Lung (tissue), 12 donors: ENCODE measurements around the gene PIAS3. TPM values are rescaled to one million over a fixed set of nuclear protein-coding genes. Genes with fewer than 3 reads are reported as not detected.

Experiments used
- ATAC-seq: fragments of 200-7000 bp; cut with Tn5 transposase; one replicate; pipeline ENCODE4 v1.9.1; 2020; ENCODE audit warnings: moderate number of reproducible peaks; ENCODE audit not compliant: insufficient read depth, low FRiP score
- DNase-seq, 3 donors: peaks; one replicate each; pipeline ENCODE4 v3.0.0-alpha.2; 2013 to 2017
- H3K27ac ChIP-seq, 2 donors: one replicate each; pipeline ENCODE4 v1.5.1; 2013; ENCODE audit warnings: mild to moderate bottlenecking in 2 of 2, moderate library complexity in 2 of 2, control low read depth in 1 of 2, inconsistent platforms in 1 of 2, low read depth in 1 of 2, low read length in 1 of 2
- H3K27me3 ChIP-seq, 3 donors: one replicate each; pipeline ENCODE4 v1.5.1; 2013; ENCODE audit warnings: low read length in 2 of 3; ENCODE audit not compliant: control insufficient read depth in 3 of 3, insufficient read depth in 3 of 3
- H3K36me3 ChIP-seq, 4 donors: one replicate each; pipeline ENCODE4 v1.5.1; 2013; ENCODE audit warnings: low read length in 4 of 4, mild to moderate bottlenecking in 1 of 4, moderate library complexity in 1 of 4; ENCODE audit not compliant: control insufficient read depth in 4 of 4, insufficient read depth in 4 of 4
- H3K4me1 ChIP-seq, 5 donors: one replicate each; pipeline ENCODE4 v1.5.1; 2013; ENCODE audit warnings: low read length in 5 of 5, mild to moderate bottlenecking in 2 of 5, moderate library complexity in 1 of 5; ENCODE audit not compliant: control insufficient read depth in 5 of 5, insufficient read depth in 5 of 5
- H3K4me3 ChIP-seq: one replicate; pipeline ENCODE4 v1.5.1; 2013; ENCODE audit warnings: mild to moderate bottlenecking, control low read depth, moderate library complexity
- H3K9ac ChIP-seq, 2 donors: one replicate each; pipeline ENCODE4 v1.5.1; 2013; ENCODE audit warnings: low read length in 2 of 2, control low read depth in 1 of 2; ENCODE audit not compliant: insufficient read depth in 1 of 2
- H3K9me3 ChIP-seq, 4 donors: one replicate each; pipeline ENCODE4 v1.5.1; 2013; ENCODE audit warnings: low read length in 3 of 4, mild to moderate bottlenecking in 1 of 4, moderate library complexity in 1 of 4; ENCODE audit not compliant: control insufficient read depth in 4 of 4, insufficient read depth in 3 of 4
- CTCF ChIP-seq: IDR thresholded peaks from 2 replicates; pipeline ENCODE4 v1.5.1; 2012; ENCODE audit warnings: mild to moderate bottlenecking; ENCODE audit errors: control extremely low read depth, extremely low read depth
- WGBS, 2 donors: extraction: QIAGEN DNeasy Blood & Tissue Kit; methylation state at CpG; one replicate each; pipeline ENCODE4 v1.1.7; 2013; 5-methylcytosine and 5-hydroxymethylcytosine counted together
- polyA plus RNA-seq, 2 donors: library from polyadenylated mRNA; stranded (reverse); fragments of 200-250 nt; gene quantifications; one replicate each; pipeline ENCODE4 v1.2.1, GENCODE V29; 2013
- total RNA-seq, 2 donors: library from RNA; depleted of rRNA in 1 of 2; stranded (reverse); fragments of >200 nt in 1 of 2; gene quantifications; one replicate each; pipeline ENCODE4 v1.2.1, GENCODE V29; 2014 to 2021
- donor health status: control.
- donor health status: control.
- donor health status: Bipolar disorder and iron deficiency.
- donor health status: healthy.
- donor health status: DM: yes; HTN: yes; CAD: no.

Gene PIAS3
- total and polyA plus RNA-seq, 4 donors = 23.5 to 54.9 (median 29.2) TPM

DNA sequence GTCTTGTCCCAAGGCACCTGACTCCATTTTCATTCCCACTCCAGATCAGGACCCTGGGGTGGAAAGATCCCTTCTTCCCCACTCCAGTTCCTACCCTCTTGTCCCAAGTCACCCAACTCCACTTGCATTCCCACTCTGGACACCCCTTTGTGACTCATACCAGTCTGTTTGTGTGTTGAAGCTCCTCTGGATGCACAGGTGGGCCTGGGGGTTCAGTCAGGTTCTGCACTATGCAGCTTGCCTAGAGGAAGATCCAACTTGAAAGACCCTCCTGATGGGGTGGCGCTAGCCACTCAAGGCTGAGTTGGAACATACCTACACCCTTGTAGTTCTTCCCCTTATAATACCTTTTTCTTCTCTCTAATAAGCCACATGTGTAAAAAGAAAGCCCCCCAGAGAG lies 36.6 kb upstream of the PIAS3 start:
- peaks cover 3 to 19% (median 10%) of the 10 kb centered on the region in 5 donors for H3K4me1 ChIP-seq
- no peaks in the 10 kb centered on the region for H3K27me3 ChIP-seq
- TF ChIP-seq CTCF = no peak
- 96 to 98% methylated on average over 1 of the region's 1 CpG for WGBS, 2 donors
- H3K9ac ChIP-seq = no peak overlapping the region
- ATAC-seq (no peak), DNase-seq (no peak)
- H3K27ac ChIP-seq = no peak overlapping the region
- no peaks in the 10 kb centered on the region for H3K9me3 ChIP-seq
- H3K4me3 ChIP-seq = no peak overlapping the region
- peaks cover 0 to 11% (median 0%) of the 10 kb centered on the region in 4 donors for H3K36me3 ChIP-seq

GRCh38 chr1:145893306-145894055 lies 34.6 kb upstream of the PIAS3 start:
- H3K27ac ChIP-seq = peak overlapping the region in 1 of 2 donors; percentile 84
- H3K4me3 ChIP-seq = no peak overlapping the region
- no peak overlapping the region for H3K9ac ChIP-seq
- peaks cover 3 to 19% (median 12%) of the 10 kb centered on the region in 5 donors for H3K4me1 ChIP-seq
- no peaks in the 10 kb centered on the region for H3K27me3 ChIP-seq
- DNase-seq (no peak), ATAC-seq (no peak)
- 92 to 93% methylated on average over 7 of the region's 7 CpGs for WGBS, 2 donors
- TF ChIP-seq CTCF = no peak
- peaks cover 0 to 5% (median 0%) of the 10 kb centered on the region in 4 donors for H3K36me3 ChIP-seq
- H3K9me3 ChIP-seq = no peaks in the 10 kb centered on the region

DNA sequence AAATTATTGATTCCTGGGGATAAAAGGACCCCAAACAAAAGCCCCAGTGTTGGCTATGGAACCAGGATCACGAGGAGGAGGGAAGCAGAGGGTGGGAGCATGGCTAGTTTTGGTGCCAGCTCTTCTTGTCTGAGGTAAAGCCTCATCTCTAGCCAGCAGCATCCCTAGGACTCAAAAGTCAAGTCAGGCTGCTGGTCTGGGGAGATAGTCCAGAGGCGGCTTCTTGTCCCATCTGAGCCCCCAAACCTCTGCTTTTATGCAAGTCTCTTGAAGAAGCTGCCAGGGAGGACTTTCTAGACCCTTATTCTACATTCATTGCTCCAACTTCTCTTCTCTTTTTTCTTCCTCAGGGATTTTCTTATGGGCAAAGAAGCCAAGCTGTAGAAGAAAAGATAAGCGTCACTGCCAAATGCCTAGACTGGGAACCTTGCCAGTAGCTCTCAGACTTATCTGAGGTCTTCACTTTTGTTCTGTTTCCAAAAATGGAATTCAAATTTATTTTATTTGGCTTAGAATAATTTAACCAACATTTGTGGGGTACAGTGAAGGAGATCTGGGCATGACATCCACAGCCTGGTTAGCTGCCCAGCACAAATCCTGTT lies 33.7 kb upstream of the PIAS3 start:
- no peak for ATAC-seq
- Histone ChIP-seq H3K27me3 (no peaks in the 10 kb centered on the region), H3K36me3 (peaks cover 0 to 5% (median 0%) of the 10 kb centered on the region in 4 donors), H3K27ac (peak overlapping the region; percentile 84 to 94), H3K9ac (peak overlapping the region in 1 of 2 donors; percentile 73), H3K9me3 (no peaks in the 10 kb centered on the region), H3K4me1 (peaks cover 3 to 19% (median 12%) of the 10 kb centered on the region in 5 donors), H3K4me3 (no peak overlapping the region)
- no peak for TF ChIP-seq CTCF
- WGBS, 2 donors = 52 to 65% methylated on average over 3 of the region's 3 CpGs
- peak; percentile 58 to 78 (median 76) for DNase-seq
